SK-N-SH (cell line): ENCODE measurements around the gene CEP95. TPM values are rescaled to one million over a fixed set of nuclear protein-coding genes. Genes with fewer than 3 reads are reported as not detected.

ENCODE experiments used
- CTCF ChIA-PET: fragments of 300-600, 350-600 bp; formaldehyde crosslinking; extraction: SDS; loops from one replicate; lab custom pipeline; 2021; lab: Yijun Ruan, JAX
- POLR2A ChIA-PET: fragments of 350-600 bp; sonication (Branson Sonifier 250); formaldehyde crosslinking; extraction: SDS; loops from one replicate; lab custom pipeline; 2020; ENCODE audit warnings: antibody characterized with exemption, inconsistent platforms; lab: Yijun Ruan, JAX
- DNase-seq: peaks from one replicate; pipeline ENCODE4 v3.0.0; 2012
- H2AFZ ChIP-seq: fragments of 200-600 bp; sonication (generic); 2 replicates; pipeline ENCODE4 v1.8.1; 2016; ENCODE audit warnings: antibody characterized with exemption, mild to moderate bottlenecking, low read depth
- H3F3A ChIP-seq: fragments of 200-600 bp; sonication (generic); replicated peaks from 2 replicates; pipeline ENCODE3; 2016; ENCODE audit warnings: antibody characterized with exemption, mild to moderate bottlenecking; ENCODE audit not compliant: insufficient read depth
- H3K27ac ChIP-seq, 2 experiments: fragments of 200-500 bp in 1 of 2; fragments of 200-600 bp in 1 of 2; sonication (Bioruptor generic) in 1 of 2; sonication (generic), shearing (Covaris generic) in 1 of 2; 2 replicates each; pipeline versions ENCODE4 v1.5.1 to v1.6.1; 2014 to 2016; ENCODE audit warnings: low read depth in 2 of 2, inconsistent platforms in 1 of 2, low read length in 1 of 2, mild to moderate bottlenecking in 1 of 2, mixed read lengths in 1 of 2
- H3K27me3 ChIP-seq: fragments of 200-600 bp; sonication (generic), shearing (Covaris generic); 2 replicates; pipeline ENCODE4 v1.6.1; 2016; ENCODE audit warnings: mixed run types; ENCODE audit not compliant: insufficient read depth
- H3K36me3 ChIP-seq, 2 experiments: fragments of 200-500 bp in 1 of 2; fragments of 200-600 bp in 1 of 2; sonication (Bioruptor generic) in 1 of 2; sonication (generic) in 1 of 2; replicated peaks in 1 of 2; 2 replicates each; pipeline versions ENCODE3 to v1.5.1; 2014 to 2016; ENCODE audit warnings: low read length in 1 of 2, mild to moderate bottlenecking in 1 of 2; ENCODE audit not compliant: insufficient read depth in 2 of 2, control insufficient read depth in 1 of 2
- H3K4me1 ChIP-seq, 2 experiments: fragments of 200-500 bp in 1 of 2; fragments of 200-600 bp in 1 of 2; sonication (Bioruptor generic) in 1 of 2; sonication (generic), shearing (Covaris generic) in 1 of 2; 2 replicates each; pipeline versions ENCODE4 v1.5.1 to v1.6.1; 2014 to 2016; ENCODE audit warnings: low read depth in 1 of 2, low read length in 1 of 2, mixed run types in 1 of 2; ENCODE audit not compliant: insufficient read depth in 2 of 2, control insufficient read depth in 1 of 2
- H3K4me2 ChIP-seq: fragments of 200-600 bp; sonication (generic), shearing (Covaris generic); 2 replicates; pipeline ENCODE4 v1.6.1; 2017; ENCODE audit warnings: mixed run types
- H3K4me3 ChIP-seq, 2 experiments: fragments of 200-500 bp in 1 of 2; fragments of 200-600 bp in 1 of 2; sonication (Bioruptor generic) in 1 of 2; sonication (generic), shearing (Covaris generic) in 1 of 2; 2 replicates each; pipeline versions ENCODE4 v1.5.1 to v1.8.1; 2014 to 2016; ENCODE audit warnings: low read depth in 2 of 2, inconsistent platforms in 1 of 2, low read length in 1 of 2, mild to moderate bottlenecking in 1 of 2, mixed read lengths in 1 of 2, moderate library complexity in 1 of 2
- H3K79me2 ChIP-seq: fragments of 200-600 bp; sonication (generic); 2 replicates; pipeline ENCODE4 v1.8.1; 2017; ENCODE audit warnings: mild to moderate bottlenecking; ENCODE audit not compliant: insufficient read depth
- H3K9ac ChIP-seq: fragments of 200-600 bp; sonication (generic); 2 replicates; pipeline ENCODE4 v1.6.1; 2017; ENCODE audit warnings: mixed run types
- H3K9me2 ChIP-seq: fragments of 200-600 bp; sonication (generic); 2 replicates; pipeline ENCODE4 v1.6.1; 2017; ENCODE audit warnings: mixed run types
- H3K9me3 ChIP-seq: fragments of 200-600 bp; sonication (generic); 2 replicates; pipeline ENCODE4 v1.6.1; 2017; ENCODE audit warnings: mixed run types, mild to moderate bottlenecking, moderate library complexity
- H4K20me1 ChIP-seq: fragments of 200-600 bp; sonication (generic); 2 replicates; pipeline ENCODE4 v1.6.1; 2017; ENCODE audit warnings: mild to moderate bottlenecking, mixed run types; ENCODE audit not compliant: insufficient read depth
- CHD2 ChIP-seq: fragments of 150-350 bp; IDR thresholded peaks from 2 replicates; pipeline ENCODE4 v1.6.1; 2018; ENCODE audit warnings: low read length; ENCODE audit not compliant: partially characterized antibody
- ELF1 ChIP-seq: IDR thresholded peaks from 2 replicates; pipeline ENCODE4 v1.4.0; 2012
- EP300 ChIP-seq, 2 experiments: IDR thresholded peaks; 2 replicates each; pipeline versions ENCODE4 v1.4.0 to v1.6.1; 2012; ENCODE audit warnings: borderline replicate concordance in 1 of 2, low read depth in 1 of 2, low read length in 1 of 2
- EZH2phosphoT487 ChIP-seq: fragments of 200-600 bp; sonication (generic); IDR thresholded peaks from 2 replicates; pipeline ENCODE4 v1.6.1; 2017; ENCODE audit warnings: low read depth, mixed run types, mild to moderate bottlenecking, antibody characterized with exemption, moderate library complexity, borderline replicate concordance
- FOSL2 ChIP-seq: IDR thresholded peaks from 2 replicates; pipeline ENCODE4 v1.4.0; 2012; ENCODE audit warnings: low read depth, mild to moderate bottlenecking, moderate library complexity, borderline replicate concordance
- FOXJ3 ChIP-seq: sonication (generic); formaldehyde crosslinking; IDR thresholded peaks from 2 replicates; pipeline ENCODE4 v1.5.1; 2020; ENCODE audit warnings: mild to moderate bottlenecking, missing genetic modification reagents
- FOXM1 ChIP-seq: IDR thresholded peaks from 2 replicates; pipeline ENCODE4 v1.4.0; 2012; ENCODE audit warnings: low read depth, mild to moderate bottlenecking
- GABPA ChIP-seq: IDR thresholded peaks from 2 replicates; pipeline ENCODE4 v1.4.0; 2012; ENCODE audit warnings: low read depth, mild to moderate bottlenecking
- JUND ChIP-seq: IDR thresholded peaks from 2 replicates; pipeline ENCODE4 v1.4.0; 2012
- MAX ChIP-seq: IDR thresholded peaks from 2 replicates; pipeline ENCODE4 v1.4.0; 2012; ENCODE audit warnings: low read depth
- MEF2A ChIP-seq: IDR thresholded peaks from 2 replicates; pipeline ENCODE4 v1.4.0; 2012; ENCODE audit warnings: low read depth, borderline replicate concordance
- MXI1 ChIP-seq: IDR thresholded peaks from 2 replicates; pipeline ENCODE4 v1.6.1; 2012; ENCODE audit warnings: mild to moderate bottlenecking, low read depth, low read length, improper control_type of control experiment
- POLR2AphosphoS5 ChIP-seq: IDR thresholded peaks from 2 replicates; pipeline ENCODE4 v1.6.1; 2012; ENCODE audit warnings: low read depth, low read length
- REST ChIP-seq: IDR thresholded peaks from 2 replicates; pipeline ENCODE4 v1.6.1; 2012; ENCODE audit warnings: mild to moderate bottlenecking, low read depth, low read length, moderate library complexity
- SIN3A ChIP-seq: IDR thresholded peaks from 2 replicates; pipeline ENCODE4 v1.6.1; 2012; ENCODE audit warnings: low read depth, mild to moderate bottlenecking, low read length, moderate library complexity, borderline replicate concordance
- TCF12 ChIP-seq: IDR thresholded peaks from 2 replicates; pipeline ENCODE4 v1.4.0; 2012
- YY1 ChIP-seq: IDR thresholded peaks from 2 replicates; pipeline ENCODE4 v1.4.0; 2012; ENCODE audit warnings: low read depth, mild to moderate bottlenecking
- WGBS: methylation state at CpG from one replicate; pipeline ENCODE4 v1.1.6; 2017; ENCODE audit warnings: low lambda C conversion rate; 5-methylcytosine and 5-hydroxymethylcytosine counted together
- polyA plus RNA-seq, 3 experiments: library from polyadenylated mRNA; depleted of rRNA; stranded (reverse); fragments of >200 nt; gene quantifications; 2 replicates each; pipeline ENCODE4 v1.2.3, GENCODE V29; 2012
- TF ChIP-seq, protein P1 (sequence below): fragments of 150-350 bp; IDR thresholded peaks from 2 replicates; pipeline ENCODE4 v1.6.1; 2016; ENCODE audit warnings: mild to moderate bottlenecking, low read depth, low read length
- TF ChIP-seq, protein P2 (sequence below): IDR thresholded peaks from 2 replicates; pipeline ENCODE4 v1.4.0; 2012; ENCODE audit warnings: low read depth, borderline replicate concordance
- TF ChIP-seq, protein P3 (sequence below): IDR thresholded peaks from 2 replicates; pipeline ENCODE4 v1.4.0; 2012; ENCODE audit warnings: low read depth, borderline replicate concordance

Gene CEP95
- polyA plus RNA-seq, 1 of the 3 experiments (the other 2 are of a cell fraction): 30.8 TPM

- no peak for TF ChIP-seq MXI1
- no peak for TF ChIP-seq POLR2AphosphoS5
- no peak for TF ChIP-seq SIN3A
- no peak for TF ChIP-seq MAX
- TF ChIP-seq CHD2: no peak
- no peak for TF ChIP-seq FOXJ3 (CRISPR knock-in tag)
- TF ChIP-seq FOXM1: no peak
- TF ChIP-seq MEF2A: no peak
- Histone ChIP-seq H3K27ac (no peak overlapping the region; a peak in 1 of 4 replicates), H3K9ac (no peak overlapping the region), H3K79me2 (peaks cover 94% of the 10 kb centered on the region), H3K4me3 (no peak overlapping the region), H2AFZ (no peak overlapping the region), H3K27me3 (no peaks in the 10 kb centered on the region), H3F3A (peaks cover 81% of the 10 kb centered on the region), H3K9me3 (no peaks in the 10 kb centered on the region), H4K20me1 (peaks cover 38% of the 10 kb centered on the region), H3K36me3 (peaks cover 47 to 90% of the 10 kb centered on the region in 2 experiments), H3K9me2 (0 out of 2 replicates have a peak, but pooled peaks cover 4% of the 10 kb centered on the region), H3K4me1 (peaks cover 0 to 6% of the 10 kb centered on the region in 2 experiments; a peak in 2 of 4 replicates), H3K4me2 (no peak overlapping the region)
- no peak for DNase-seq
- ChIA-PET POLR2A (no interaction called here), CTCF (interaction anchor here (1.0 to 1.3 kb wide), 4 partner anchors 11 to 159 kb away, joined by 3 read pairs; no protein-coding TSS in a partner anchor)
- WGBS: 98% methylated on average over 3 of the region's 3 CpGs
These were observed 76.3 kb downstream of the CEP95 start for GRCh38 chr17:64583038-64583437.

GRCh38 chr17:64585146-64585545, 78.4 kb downstream of the CEP95 start:
- no peaks in the 10 kb centered on the region for H3K9me3 ChIP-seq
- H3K4me3 ChIP-seq: no peak overlapping the region
- H3K36me3 ChIP-seq: peaks cover 38 to 87% of the 10 kb centered on the region in 2 experiments
- no peaks in the 10 kb centered on the region for H3K27me3 ChIP-seq
- POLR2A ChIA-PET: no interaction called here
- TF ChIP-seq, protein P1, sequence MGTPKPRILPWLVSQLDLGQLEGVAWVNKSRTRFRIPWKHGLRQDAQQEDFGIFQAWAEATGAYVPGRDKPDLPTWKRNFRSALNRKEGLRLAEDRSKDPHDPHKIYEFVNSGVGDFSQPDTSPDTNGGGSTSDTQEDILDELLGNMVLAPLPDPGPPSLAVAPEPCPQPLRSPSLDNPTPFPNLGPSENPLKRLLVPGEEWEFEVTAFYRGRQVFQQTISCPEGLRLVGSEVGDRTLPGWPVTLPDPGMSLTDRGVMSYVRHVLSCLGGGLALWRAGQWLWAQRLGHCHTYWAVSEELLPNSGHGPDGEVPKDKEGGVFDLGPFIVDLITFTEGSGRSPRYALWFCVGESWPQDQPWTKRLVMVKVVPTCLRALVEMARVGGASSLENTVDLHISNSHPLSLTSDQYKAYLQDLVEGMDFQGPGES: no peak
- TF ChIP-seq FOSL2 (no peak), REST (no peak), EP300 (IDR thresholded peaks at IDR 0.05; ENCODE audit: borderline replicate concordance in 1 of 2, low read depth in 1 of 2, low read length in 1 of 2) (no peak), YY1 (no peak), TCF12 (no peak), CHD2 (no peak), ELF1 (no peak), FOXM1 (no peak), EZH2phosphoT487 (no peak), GABPA (no peak), SIN3A (no peak), JUND (no peak)
- TF ChIP-seq, protein P2, sequence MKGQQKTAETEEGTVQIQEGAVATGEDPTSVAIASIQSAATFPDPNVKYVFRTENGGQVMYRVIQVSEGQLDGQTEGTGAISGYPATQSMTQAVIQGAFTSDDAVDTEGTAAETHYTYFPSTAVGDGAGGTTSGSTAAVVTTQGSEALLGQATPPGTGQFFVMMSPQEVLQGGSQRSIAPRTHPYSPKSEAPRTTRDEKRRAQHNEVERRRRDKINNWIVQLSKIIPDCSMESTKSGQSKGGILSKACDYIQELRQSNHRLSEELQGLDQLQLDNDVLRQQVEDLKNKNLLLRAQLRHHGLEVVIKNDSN: no peak
- TF ChIP-seq, protein P3, sequence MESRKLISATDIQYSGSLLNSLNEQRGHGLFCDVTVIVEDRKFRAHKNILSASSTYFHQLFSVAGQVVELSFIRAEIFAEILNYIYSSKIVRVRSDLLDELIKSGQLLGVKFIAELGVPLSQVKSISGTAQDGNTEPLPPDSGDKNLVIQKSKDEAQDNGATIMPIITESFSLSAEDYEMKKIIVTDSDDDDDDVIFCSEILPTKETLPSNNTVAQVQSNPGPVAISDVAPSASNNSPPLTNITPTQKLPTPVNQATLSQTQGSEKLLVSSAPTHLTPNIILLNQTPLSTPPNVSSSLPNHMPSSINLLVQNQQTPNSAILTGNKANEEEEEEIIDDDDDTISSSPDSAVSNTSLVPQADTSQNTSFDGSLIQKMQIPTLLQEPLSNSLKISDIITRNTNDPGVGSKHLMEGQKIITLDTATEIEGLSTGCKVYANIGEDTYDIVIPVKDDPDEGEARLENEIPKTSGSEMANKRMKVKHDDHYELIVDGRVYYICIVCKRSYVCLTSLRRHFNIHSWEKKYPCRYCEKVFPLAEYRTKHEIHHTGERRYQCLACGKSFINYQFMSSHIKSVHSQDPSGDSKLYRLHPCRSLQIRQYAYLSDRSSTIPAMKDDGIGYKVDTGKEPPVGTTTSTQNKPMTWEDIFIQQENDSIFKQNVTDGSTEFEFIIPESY: no peak
- TF ChIP-seq, all 33 proteins: peak for 0
- peaks cover 94% of the 10 kb centered on the region for H3K79me2 ChIP-seq
- no peak overlapping the region for H2AFZ ChIP-seq
- 0 out of 2 replicates have a peak, but pooled peaks cover 4% of the 10 kb centered on the region for H3K9me2 ChIP-seq
- 80% methylated on average over 2 of the region's 2 CpGs for WGBS
- no peak overlapping the region for H3K4me2 ChIP-seq
- H4K20me1 ChIP-seq: peaks cover 41% of the 10 kb centered on the region
- CTCF ChIA-PET: interaction anchor here (0.9 to 1.6 kb wide), 4 partner anchors 9 to 78 kb away, joined by 3 to 6 read pairs (median 3); partner anchors contain the start of gene CEP95
- no peak for DNase-seq
- no peak overlapping the region for H3K27ac ChIP-seq
- H3K4me1 ChIP-seq: peaks cover 0 to 6% of the 10 kb centered on the region in 2 experiments; a peak in 2 of 4 replicates
- no peak overlapping the region for H3K9ac ChIP-seq
- H3F3A ChIP-seq: peaks cover 64% of the 10 kb centered on the region
